ENCODE measurements around the gene NEK7.

The NEK7 gene

DNA sequence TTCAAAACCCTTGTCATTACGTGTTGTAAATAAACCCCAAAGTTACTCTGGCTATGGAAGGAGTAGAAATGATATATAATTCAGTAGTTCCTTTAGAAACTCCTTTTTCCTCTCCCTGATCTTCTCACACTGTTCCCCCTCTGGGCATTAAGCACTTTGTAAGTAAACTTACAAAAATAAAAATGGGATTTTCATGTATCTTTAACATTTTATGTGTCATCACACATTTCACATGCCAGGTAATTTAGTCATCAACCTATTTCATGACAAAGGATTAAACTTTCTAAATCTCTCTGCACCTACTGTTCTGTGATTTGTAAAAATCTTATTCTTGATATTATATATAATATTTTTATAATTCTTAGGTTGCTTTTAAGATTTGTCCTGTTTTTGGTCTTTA, 176.9 kb downstream of the NEK7 start:
- Histone ChIP-seq H3K27me3 (ENCODE audit: low read length) (no peaks in the 10 kb centered on the region), H2AFZ (ENCODE audit: low read depth, low read length, severe bottlenecking) (no peak overlapping the region), H3K27ac (ENCODE audit: low read depth, low read length) (no peak overlapping the region), H3F3A (ENCODE audit: insufficient read depth) (no peaks in the 10 kb centered on the region), H3K9me3 (ENCODE audit: insufficient read depth, low read length) (no peaks in the 10 kb centered on the region), H3K9me2 (replicated peaks; ENCODE audit: insufficient read depth, low read length) (no peaks in the 10 kb centered on the region), H3K9ac (ENCODE audit: low read length) (no peak overlapping the region), H3K4me2 (ENCODE audit: low read depth, low read length, poor library complexity, severe bottlenecking) (no peak overlapping the region), H3K79me2 (ENCODE audit: insufficient read depth, low read length) (no peaks in the 10 kb centered on the region), H4K20me1 (ENCODE audit: low read depth, low read length) (no peaks in the 10 kb centered on the region), H3K36me3 (ENCODE audit: low read length) (no peaks in the 10 kb centered on the region), H3K4me3 (ENCODE audit: insufficient read depth, low read length, poor library complexity, severe bottlenecking) (no peak overlapping the region)
- TF ChIP-seq, protein P1, sequence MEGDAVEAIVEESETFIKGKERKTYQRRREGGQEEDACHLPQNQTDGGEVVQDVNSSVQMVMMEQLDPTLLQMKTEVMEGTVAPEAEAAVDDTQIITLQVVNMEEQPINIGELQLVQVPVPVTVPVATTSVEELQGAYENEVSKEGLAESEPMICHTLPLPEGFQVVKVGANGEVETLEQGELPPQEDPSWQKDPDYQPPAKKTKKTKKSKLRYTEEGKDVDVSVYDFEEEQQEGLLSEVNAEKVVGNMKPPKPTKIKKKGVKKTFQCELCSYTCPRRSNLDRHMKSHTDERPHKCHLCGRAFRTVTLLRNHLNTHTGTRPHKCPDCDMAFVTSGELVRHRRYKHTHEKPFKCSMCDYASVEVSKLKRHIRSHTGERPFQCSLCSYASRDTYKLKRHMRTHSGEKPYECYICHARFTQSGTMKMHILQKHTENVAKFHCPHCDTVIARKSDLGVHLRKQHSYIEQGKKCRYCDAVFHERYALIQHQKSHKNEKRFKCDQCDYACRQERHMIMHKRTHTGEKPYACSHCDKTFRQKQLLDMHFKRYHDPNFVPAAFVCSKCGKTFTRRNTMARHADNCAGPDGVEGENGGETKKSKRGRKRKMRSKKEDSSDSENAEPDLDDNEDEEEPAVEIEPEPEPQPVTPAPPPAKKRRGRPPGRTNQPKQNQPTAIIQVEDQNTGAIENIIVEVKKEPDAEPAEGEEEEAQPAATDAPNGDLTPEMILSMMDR (IDR thresholded peaks at IDR 0.05; ENCODE audit: insufficient read depth, low read length, poor library complexity, severe bottlenecking): no peak
- TF ChIP-seq EZH2phosphoT487 (conservative IDR thresholded peaks at IDR 0.05; ENCODE audit: low read length): no peak

DNA sequence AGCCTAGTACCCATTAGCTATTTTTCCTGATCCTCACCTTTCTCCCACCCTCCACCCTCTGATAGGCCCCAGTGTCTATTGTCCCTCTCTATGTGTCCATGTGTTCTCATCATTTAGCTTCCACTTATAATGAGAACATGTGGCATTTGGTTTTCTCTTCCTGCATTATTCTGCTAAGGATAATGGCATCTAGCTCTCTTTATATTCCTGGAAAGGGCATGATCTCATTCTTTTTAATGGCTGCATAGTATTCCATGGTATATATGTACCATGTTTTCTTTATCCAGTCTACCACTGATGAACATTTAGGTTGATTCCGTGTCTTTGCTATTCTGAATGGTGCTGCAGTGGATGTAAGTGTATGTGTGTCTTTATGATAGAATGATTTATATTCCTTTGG, 178.9 kb downstream of the NEK7 start:
- Histone ChIP-seq H4K20me1 (ENCODE audit: low read depth, low read length) (no peaks in the 10 kb centered on the region), H3K9me2 (replicated peaks; ENCODE audit: insufficient read depth, low read length) (no peaks in the 10 kb centered on the region), H3K27ac (ENCODE audit: low read depth, low read length) (no peak overlapping the region), H3K9me3 (ENCODE audit: insufficient read depth, low read length) (no peaks in the 10 kb centered on the region), H3K79me2 (ENCODE audit: insufficient read depth, low read length) (no peaks in the 10 kb centered on the region), H2AFZ (ENCODE audit: low read depth, low read length, severe bottlenecking) (no peak overlapping the region), H3K27me3 (ENCODE audit: low read length) (no peaks in the 10 kb centered on the region), H3K9ac (ENCODE audit: low read length) (no peak overlapping the region), H3F3A (ENCODE audit: insufficient read depth) (no peaks in the 10 kb centered on the region), H3K36me3 (ENCODE audit: low read length) (no peaks in the 10 kb centered on the region), H3K4me2 (ENCODE audit: low read depth, low read length, poor library complexity, severe bottlenecking) (no peak overlapping the region), H3K4me3 (ENCODE audit: insufficient read depth, low read length, poor library complexity, severe bottlenecking) (no peak overlapping the region)
- TF ChIP-seq, protein P1 (IDR thresholded peaks at IDR 0.05; ENCODE audit: insufficient read depth, low read length, poor library complexity, severe bottlenecking): no peak
- no peak for TF ChIP-seq EZH2phosphoT487 (conservative IDR thresholded peaks at IDR 0.05; ENCODE audit: low read length)

DNA sequence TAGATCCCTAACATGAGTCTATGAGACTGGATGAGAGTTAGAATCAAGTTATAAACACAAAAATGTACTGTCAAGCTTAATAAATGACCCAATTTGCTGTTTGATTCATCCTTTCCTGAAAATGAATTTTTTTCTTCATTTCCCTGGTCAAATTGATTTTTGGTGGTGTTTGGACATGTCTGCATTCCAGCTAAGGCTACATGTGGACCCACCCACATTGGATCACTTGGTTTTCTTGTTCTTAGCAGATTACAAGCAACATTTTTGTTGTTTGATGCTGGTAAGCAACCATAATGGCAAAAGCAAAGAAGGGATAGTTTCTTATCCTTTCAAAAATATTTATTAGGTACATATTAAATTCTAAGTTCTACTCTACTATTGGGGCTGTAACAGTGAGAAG, 181.1 kb downstream of the NEK7 start:
- H4K20me1 ChIP-seq (ENCODE audit: low read depth, low read length): no peaks in the 10 kb centered on the region
- H3F3A ChIP-seq (ENCODE audit: insufficient read depth): no peaks in the 10 kb centered on the region
- no peak overlapping the region for H3K27ac ChIP-seq (ENCODE audit: low read depth, low read length)
- no peak overlapping the region for H3K9ac ChIP-seq (ENCODE audit: low read length)
- no peak for TF ChIP-seq EZH2phosphoT487 (conservative IDR thresholded peaks at IDR 0.05; ENCODE audit: low read length)
- H3K9me3 ChIP-seq (ENCODE audit: insufficient read depth, low read length): no peaks in the 10 kb centered on the region
- H2AFZ ChIP-seq (ENCODE audit: low read depth, low read length, severe bottlenecking): no peak overlapping the region
- no peaks in the 10 kb centered on the region for H3K9me2 ChIP-seq (replicated peaks; ENCODE audit: insufficient read depth, low read length)
- no peaks in the 10 kb centered on the region for H3K36me3 ChIP-seq (ENCODE audit: low read length)
- H3K79me2 ChIP-seq (ENCODE audit: insufficient read depth, low read length): no peaks in the 10 kb centered on the region
- no peak overlapping the region for H3K4me3 ChIP-seq (ENCODE audit: insufficient read depth, low read length, poor library complexity, severe bottlenecking)
- H3K27me3 ChIP-seq (ENCODE audit: low read length): no peaks in the 10 kb centered on the region
- no peak overlapping the region for H3K4me2 ChIP-seq (ENCODE audit: low read depth, low read length, poor library complexity, severe bottlenecking)

DNA sequence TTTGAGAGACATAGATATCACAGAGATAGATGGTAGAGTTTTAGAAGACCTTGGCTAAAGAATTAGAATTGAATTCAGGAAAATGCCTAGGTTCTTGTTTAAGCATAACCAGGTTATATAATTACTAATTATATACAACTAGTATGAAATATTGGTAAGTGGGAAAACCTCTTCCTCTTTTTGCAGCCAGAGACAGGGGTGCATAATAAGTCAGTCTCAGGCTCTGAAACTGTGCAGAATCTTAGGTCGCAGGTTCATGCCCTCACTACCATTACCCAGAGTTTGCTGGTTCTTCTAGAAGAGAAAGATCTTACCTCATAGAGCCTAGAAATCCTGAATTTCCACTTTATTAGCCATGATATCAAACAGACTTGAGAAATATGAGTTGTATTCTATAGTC, 183.3 kb downstream of the NEK7 start:
- no peak for TF ChIP-seq EZH2phosphoT487 (conservative IDR thresholded peaks at IDR 0.05; ENCODE audit: low read length)
- TF ChIP-seq, protein P1 (IDR thresholded peaks at IDR 0.05; ENCODE audit: insufficient read depth, low read length, poor library complexity, severe bottlenecking): no peak
- no peak overlapping the region for H3K9ac ChIP-seq (ENCODE audit: low read length)

More for the DNA sequence above, 183.3 kb downstream of the NEK7 start:
- no peaks in the 10 kb centered on the region for H3K79me2 ChIP-seq (ENCODE audit: insufficient read depth, low read length)
- no peaks in the 10 kb centered on the region for H4K20me1 ChIP-seq (ENCODE audit: low read depth, low read length)
- no peak overlapping the region for H2AFZ ChIP-seq (ENCODE audit: low read depth, low read length, severe bottlenecking)
- no peak overlapping the region for H3K4me3 ChIP-seq (ENCODE audit: insufficient read depth, low read length, poor library complexity, severe bottlenecking)
- H3K27ac ChIP-seq (ENCODE audit: low read depth, low read length): no peak overlapping the region
- no peaks in the 10 kb centered on the region for H3F3A ChIP-seq (ENCODE audit: insufficient read depth)
- no peak overlapping the region for H3K4me2 ChIP-seq (ENCODE audit: low read depth, low read length, poor library complexity, severe bottlenecking)
- H3K36me3 ChIP-seq (ENCODE audit: low read length): no peaks in the 10 kb centered on the region
- H3K9me3 ChIP-seq (ENCODE audit: insufficient read depth, low read length): no peaks in the 10 kb centered on the region
- no peaks in the 10 kb centered on the region for H3K9me2 ChIP-seq (replicated peaks; ENCODE audit: insufficient read depth, low read length)
- no peaks in the 10 kb centered on the region for H3K27me3 ChIP-seq (ENCODE audit: low read length)
